GM13976 (cell line): Measurements from ENCODE around the gene SLC11A1.
A peak's percentile ranks its signal among the peaks of the same experiment; 100 is the strongest.

Experiments
- DNase-seq: peaks from one replicate; pipeline ENCODE4 v3.0.0; 2012; ENCODE audit warnings: low spot score
- in situ Hi-C: fragments of 300-500 bp; cut with MboI; formaldehyde crosslinking; loops from one replicate; pipeline ENCODE4 v1.12.0; 2022; ENCODE audit warnings: low sequenced_read_pairs, mixed read lengths, inconsistent platforms; ENCODE audit not compliant: unreplicated experiment
- TF ChIP-seq, protein P1 (sequence below): IDR thresholded peaks from 2 replicates; pipeline ENCODE4 v1.5.1; 2012; ENCODE audit warnings: borderline replicate concordance, mild to moderate bottlenecking; ENCODE audit not compliant: insufficient read depth; ENCODE audit errors: extremely low read depth, missing control alignments, control extremely low read depth

Gene SLC11A1

DNA sequence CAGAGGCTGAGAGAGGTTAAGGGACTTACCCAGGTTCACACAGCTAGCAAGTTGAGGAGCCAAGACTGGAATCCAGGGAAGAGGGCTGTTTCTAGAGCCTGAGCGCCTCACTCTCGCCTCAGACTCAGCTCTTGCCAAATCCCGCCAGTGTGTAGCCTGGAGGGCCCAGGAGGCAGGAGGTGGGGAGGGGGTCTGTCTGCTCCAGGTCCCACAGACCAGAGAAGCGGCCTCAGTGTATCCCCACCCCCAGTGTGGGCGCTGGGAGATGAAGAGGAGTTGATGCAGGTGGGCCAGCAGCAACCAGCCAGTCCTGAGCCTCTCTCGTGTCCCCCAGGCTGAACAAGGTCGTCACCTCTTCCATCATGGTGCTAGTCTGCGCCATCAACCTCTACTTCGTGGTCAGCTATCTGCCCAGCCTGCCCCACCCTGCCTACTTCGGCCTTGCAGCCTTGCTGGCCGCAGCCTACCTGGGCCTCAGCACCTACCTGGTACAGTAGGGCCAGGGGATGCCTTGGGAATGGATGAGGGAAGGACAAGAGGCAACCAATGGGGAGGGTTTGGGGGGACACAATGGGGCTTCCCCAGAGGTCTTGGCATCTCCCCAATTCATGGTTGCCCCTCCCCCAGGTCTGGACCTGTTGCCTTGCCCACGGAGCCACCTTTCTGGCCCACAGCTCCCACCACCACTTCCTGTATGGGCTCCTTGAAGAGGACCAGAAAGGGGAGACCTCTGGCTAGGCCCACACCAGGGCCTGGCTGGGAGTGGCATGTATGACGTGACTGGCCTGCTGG, 12.4 kb downstream of the SLC11A1 start:
- TF ChIP-seq, protein P1, sequence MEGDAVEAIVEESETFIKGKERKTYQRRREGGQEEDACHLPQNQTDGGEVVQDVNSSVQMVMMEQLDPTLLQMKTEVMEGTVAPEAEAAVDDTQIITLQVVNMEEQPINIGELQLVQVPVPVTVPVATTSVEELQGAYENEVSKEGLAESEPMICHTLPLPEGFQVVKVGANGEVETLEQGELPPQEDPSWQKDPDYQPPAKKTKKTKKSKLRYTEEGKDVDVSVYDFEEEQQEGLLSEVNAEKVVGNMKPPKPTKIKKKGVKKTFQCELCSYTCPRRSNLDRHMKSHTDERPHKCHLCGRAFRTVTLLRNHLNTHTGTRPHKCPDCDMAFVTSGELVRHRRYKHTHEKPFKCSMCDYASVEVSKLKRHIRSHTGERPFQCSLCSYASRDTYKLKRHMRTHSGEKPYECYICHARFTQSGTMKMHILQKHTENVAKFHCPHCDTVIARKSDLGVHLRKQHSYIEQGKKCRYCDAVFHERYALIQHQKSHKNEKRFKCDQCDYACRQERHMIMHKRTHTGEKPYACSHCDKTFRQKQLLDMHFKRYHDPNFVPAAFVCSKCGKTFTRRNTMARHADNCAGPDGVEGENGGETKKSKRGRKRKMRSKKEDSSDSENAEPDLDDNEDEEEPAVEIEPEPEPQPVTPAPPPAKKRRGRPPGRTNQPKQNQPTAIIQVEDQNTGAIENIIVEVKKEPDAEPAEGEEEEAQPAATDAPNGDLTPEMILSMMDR: no peak
- peak; percentile 17 for DNase-seq
- in situ Hi-C loops: no loop called here

DNA sequence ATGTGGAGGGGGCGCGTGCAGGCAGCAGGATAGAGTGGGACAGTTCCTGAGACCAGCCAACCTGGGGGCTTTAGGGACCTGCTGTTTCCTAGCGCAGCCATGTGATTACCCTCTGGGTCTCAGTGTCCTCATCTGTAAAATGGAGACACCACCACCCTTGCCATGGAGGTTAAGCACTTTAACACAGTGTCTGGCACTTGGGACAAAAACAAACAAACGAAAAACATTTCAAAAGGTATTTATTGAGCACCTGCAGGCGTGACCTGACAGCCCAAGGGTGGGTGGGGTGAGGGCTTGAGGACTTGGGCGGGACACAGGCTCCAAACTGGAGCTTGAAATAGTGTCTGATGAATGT, 13.0 kb downstream of the SLC11A1 start:
- in situ Hi-C loops: no loop called here
- TF ChIP-seq, protein P1: no peak

DNA sequence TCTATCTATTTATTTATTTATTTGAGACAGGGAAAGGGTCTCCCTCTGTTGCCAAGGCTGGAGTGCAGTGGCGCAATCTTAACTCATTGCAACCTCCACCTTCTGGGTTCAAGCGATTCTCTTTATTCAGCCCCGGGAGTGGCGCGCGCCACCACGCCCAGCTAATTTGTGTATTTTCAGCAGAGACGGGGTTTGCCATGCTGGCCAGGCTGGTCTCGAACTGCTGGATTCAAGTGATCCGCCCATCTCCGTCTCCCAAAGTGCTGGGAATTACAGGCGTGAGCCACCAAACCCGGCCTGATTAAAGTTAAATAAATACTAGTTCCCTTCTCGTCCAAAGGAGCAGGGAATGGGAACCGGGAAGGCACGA, 13.4 kb downstream of the SLC11A1 start:
- no peak for DNase-seq
- TF ChIP-seq, protein P1: no peak
- in situ Hi-C loops: no loop called here

More for the DNA sequence above, 13.0 kb downstream of the SLC11A1 start:
- no peak for DNase-seq

DNA sequence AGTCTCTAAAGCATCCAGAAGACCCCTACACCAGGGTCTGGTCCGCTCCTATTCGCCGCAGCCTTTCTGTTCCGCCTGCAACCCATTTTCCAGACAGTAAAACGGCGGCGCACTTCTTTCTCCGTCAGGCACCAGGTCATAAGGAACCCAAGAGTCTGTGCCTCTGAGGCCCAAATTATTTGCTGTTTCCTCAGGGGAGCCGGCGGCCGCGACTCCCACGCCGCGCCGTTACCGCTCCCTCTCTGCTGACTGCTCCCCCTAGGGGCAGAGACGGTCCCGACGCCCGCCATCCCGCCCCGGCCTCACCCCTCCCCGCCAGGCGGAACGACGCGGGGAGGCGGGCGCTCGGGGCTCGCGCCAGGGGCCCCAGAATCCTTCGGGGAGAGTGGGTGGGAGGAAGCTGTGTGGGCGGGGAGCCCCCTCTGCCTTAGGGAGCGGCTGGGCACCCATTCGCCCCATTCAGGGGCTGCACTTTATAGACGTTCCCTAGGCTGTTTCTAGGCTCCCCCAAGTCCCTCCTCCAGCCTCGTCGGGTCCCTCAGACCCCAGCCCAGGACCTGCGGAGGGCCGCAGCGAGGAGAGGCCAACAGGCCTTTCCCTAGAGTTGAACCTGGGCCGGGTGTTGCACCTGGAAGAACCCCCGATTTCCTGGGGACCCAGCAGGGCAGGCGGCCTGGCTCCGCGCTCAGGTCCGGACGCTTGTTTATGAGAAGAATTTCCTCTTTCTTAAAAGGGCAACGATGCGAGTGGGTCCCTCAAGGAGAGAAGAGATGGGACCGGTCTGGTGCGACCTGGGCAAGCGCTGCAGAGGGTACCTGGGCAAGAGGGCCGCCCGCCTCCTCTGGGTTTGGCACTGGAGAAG, 14.0 kb downstream of the SLC11A1 start:
- peak; percentile 93 for DNase-seq
- in situ Hi-C loops: no loop called here
- TF ChIP-seq, protein P1: peak; percentile 82

DNA sequence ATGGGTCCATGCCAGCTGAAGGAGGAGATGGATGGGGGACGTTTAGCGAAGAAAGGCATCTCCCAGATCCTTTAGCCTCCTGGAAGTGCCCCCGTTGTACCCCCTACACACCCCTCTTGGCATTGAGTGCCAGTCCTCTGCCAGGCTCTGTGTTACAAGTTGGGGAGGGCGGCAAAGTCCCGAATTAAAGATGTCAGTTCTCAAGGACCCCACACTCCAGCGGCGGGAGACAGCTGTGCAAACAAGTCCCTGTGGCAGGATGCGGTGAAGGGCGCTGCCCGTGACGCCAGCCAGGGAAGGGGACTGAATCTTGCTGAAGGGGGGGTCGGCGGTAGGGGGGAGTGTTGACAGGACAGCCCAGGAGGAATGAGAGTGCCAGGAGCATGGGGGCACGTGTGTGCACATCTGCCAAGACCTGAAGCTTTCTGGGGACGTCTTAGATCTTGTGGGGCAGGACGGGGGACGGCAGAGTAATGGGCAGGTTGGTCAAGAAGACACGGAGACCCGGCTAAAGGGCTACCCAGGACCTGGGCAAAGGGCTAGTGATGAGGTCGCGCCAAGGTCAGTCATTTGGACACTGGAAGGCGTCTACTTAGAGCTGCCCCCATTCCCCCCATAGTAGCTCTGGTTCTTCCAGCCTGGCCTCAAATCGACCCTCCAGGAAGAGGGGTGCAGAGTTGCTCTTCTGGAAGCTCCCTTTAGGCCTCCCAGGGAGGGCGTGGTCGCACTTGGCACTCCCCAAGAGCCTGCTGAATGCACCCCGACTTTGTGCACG, 14.8 kb downstream of the SLC11A1 start:
- peak; percentile 18 for DNase-seq
- in situ Hi-C loops: no loop called here
- TF ChIP-seq, protein P1: no peak

DNA sequence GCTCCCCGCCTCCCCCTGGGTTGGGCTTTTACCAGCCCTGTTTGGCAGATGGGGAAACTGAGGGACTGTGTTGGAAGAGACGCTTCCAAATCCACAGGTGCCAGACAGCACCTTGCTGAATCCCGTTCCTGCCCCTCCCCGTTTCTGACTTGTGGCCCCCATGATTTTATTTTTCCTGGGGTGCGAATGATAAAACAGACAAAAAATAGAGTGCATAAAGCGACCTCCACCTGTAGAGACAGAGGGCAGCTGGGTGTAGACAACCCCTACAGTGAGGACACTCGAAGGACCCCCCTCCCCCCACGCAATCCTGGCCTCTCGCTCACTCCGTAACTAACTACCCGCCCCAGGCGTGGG, 15.4 kb downstream of the SLC11A1 start:
- TF ChIP-seq, protein P1: no peak
- in situ Hi-C loops: no loop called here
- DNase-seq: no peak
